ENCODE results near the gene PPP3R2.
"Not testable (repeated sequence)": the region's sequence is repeated elsewhere in the genome, so short reads cannot be mapped to it uniquely, and the experiment has no call there.

PPP3R2 gene

DNA sequence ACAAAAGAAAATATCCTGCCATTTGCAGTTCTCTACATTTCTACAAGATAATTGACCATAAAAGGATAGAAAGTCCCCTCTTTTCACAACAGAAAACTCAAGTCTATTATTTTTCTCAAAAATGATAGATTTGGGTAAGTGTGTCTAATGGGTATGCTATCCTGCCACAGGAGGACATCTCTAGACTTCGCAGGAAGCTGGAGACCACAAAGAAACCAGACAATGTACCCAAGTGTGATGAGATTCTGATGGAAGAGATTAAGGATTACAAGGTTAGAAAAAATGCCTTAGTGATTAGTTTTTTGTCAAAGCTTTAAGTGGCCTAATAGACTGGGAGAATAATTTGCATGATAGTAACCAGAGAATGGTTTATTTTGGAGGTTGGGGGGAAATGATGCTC lies 33.0 kb downstream of the PPP3R2 start:
- DNase-seq, result no peak
- H3K4me1 ChIP-seq (ENCODE audit: insufficient read depth, low read length), result no peaks in the 10 kb centered on the region
- TF ChIP-seq, protein P1, sequence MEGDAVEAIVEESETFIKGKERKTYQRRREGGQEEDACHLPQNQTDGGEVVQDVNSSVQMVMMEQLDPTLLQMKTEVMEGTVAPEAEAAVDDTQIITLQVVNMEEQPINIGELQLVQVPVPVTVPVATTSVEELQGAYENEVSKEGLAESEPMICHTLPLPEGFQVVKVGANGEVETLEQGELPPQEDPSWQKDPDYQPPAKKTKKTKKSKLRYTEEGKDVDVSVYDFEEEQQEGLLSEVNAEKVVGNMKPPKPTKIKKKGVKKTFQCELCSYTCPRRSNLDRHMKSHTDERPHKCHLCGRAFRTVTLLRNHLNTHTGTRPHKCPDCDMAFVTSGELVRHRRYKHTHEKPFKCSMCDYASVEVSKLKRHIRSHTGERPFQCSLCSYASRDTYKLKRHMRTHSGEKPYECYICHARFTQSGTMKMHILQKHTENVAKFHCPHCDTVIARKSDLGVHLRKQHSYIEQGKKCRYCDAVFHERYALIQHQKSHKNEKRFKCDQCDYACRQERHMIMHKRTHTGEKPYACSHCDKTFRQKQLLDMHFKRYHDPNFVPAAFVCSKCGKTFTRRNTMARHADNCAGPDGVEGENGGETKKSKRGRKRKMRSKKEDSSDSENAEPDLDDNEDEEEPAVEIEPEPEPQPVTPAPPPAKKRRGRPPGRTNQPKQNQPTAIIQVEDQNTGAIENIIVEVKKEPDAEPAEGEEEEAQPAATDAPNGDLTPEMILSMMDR (IDR thresholded peaks at IDR 0.05; ENCODE audit: borderline replicate concordance, extremely low read depth, low read length, poor library complexity, severe bottlenecking), result no peak
- no peak for TF ChIP-seq EZH2 (IDR thresholded peaks at IDR 0.05; ENCODE audit: borderline replicate concordance, low read depth, low read length, severe bottlenecking)
- no peak overlapping the region for H3K4me3 ChIP-seq (ENCODE audit: low read depth in 1 of 2, low read length in 2 of 2)
- no peaks in the 10 kb centered on the region for H4K20me1 ChIP-seq (ENCODE audit: insufficient read depth, low read length)
- no peak overlapping the region for H3K27ac ChIP-seq (ENCODE audit: low read length)
- H2AFZ ChIP-seq (ENCODE audit: low read depth, low read length), result no peak overlapping the region
- no peaks in the 10 kb centered on the region for H3K79me2 ChIP-seq (ENCODE audit: insufficient read depth, low read length)
- peak; percentile 55; the same call in 2 of the 3 replicates for ATAC-seq (ENCODE audit: insufficient read depth, low read depth)
- H3K9me3 ChIP-seq (ENCODE audit: insufficient read depth, low read length, severe bottlenecking), result no peaks in the 10 kb centered on the region
- H3K36me3 ChIP-seq (ENCODE audit: insufficient read depth, low read length), result peaks cover 72% of the 10 kb centered on the region
- H3K27me3 ChIP-seq (ENCODE audit: insufficient read depth, low read length, poor library complexity), result no peaks in the 10 kb centered on the region
- no peak overlapping the region for H3K9ac ChIP-seq (ENCODE audit: low read depth, low read length)
- no peak overlapping the region for H3K4me2 ChIP-seq (ENCODE audit: insufficient read depth, low read length)

DNA sequence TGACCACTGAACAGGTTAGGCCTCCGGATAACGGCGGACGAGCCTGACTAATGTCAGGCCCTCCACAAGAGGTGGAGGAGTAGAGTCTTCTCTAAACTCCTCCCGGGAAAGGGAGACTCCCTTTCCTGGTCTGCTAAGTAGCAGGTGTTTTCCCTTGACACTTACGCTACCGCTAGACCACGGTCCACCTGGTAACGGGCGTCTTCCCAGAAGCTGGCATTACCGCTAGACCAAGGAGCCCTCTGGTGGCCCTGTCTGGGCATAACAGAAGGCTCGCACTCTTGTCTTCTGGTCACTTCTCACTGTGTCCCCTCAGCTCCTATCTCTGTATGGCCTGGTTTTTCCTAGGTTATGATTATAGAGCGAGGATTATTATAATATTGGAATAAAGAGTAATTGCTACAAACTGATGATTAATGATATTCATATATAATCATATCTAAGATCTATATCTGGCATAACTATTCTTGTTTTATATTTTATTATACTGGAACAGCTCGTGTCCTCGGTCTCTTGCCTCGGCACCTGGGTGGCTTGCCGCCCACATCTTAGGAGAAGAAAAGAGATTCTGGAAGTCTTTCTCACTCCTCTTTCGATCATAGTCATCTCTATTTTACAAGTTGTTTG lies 45.2 kb downstream of the PPP3R2 start:
- H3K36me3 ChIP-seq (ENCODE audit: insufficient read depth, low read length), result peaks cover 85% of the 10 kb centered on the region
- not testable (repeated sequence) for H3K27me3 ChIP-seq (ENCODE audit: insufficient read depth, low read length, poor library complexity); DNase-seq; H3K4me3 ChIP-seq (ENCODE audit: low read depth in 1 of 2, low read length in 2 of 2); H3K4me2 ChIP-seq (ENCODE audit: insufficient read depth, low read length); H3K9ac ChIP-seq (ENCODE audit: low read depth, low read length); ATAC-seq (ENCODE audit: insufficient read depth, low read depth); H3K79me2 ChIP-seq (ENCODE audit: insufficient read depth, low read length); H2AFZ ChIP-seq (ENCODE audit: low read depth, low read length); H4K20me1 ChIP-seq (ENCODE audit: insufficient read depth, low read length); H3K27ac ChIP-seq (ENCODE audit: low read length); H3K9me3 ChIP-seq (ENCODE audit: insufficient read depth, low read length, severe bottlenecking); H3K4me1 ChIP-seq (ENCODE audit: insufficient read depth, low read length)

DNA sequence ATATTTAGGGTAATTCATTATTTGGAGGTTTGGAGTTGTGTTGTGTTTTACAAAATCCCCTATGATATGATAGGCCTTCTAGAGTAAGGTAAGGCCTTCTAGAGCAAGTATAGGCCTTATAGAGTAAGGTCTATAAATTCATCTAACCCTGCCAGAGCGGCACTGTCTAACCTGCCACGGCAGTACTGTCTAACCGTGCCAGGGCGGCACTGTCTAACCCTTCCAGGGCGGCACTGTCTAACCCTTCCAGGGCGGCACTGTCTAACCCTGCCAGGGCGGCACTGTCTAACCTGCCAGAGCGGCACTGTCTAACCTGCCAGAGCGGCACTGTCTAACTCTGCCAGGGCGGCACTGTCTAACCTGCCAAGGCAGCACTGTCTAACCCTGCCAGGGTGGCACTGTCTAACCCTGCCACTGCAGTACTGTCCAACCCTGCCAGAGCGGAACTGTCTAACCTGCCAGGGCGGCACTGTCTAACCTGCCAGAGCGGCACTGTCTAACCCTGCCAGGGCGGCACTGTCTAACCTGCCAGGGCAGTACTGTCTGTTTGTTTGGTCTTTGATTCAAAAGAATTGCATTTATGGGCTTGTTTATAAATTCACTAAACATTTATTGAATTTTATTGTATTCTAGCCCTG lies 51.6 kb downstream of the PPP3R2 start:
- Histone ChIP-seq H3K27me3 (ENCODE audit: insufficient read depth, low read length, poor library complexity) (no peaks in the 10 kb centered on the region), H3K4me1 (ENCODE audit: insufficient read depth, low read length) (no peaks in the 10 kb centered on the region), H4K20me1 (ENCODE audit: insufficient read depth, low read length) (peaks cover 2% of the 10 kb centered on the region; the same call in 1 of the 2 replicates), H2AFZ (ENCODE audit: low read depth, low read length) (no peak overlapping the region), H3K79me2 (ENCODE audit: insufficient read depth, low read length) (no peaks in the 10 kb centered on the region), H3K9ac (ENCODE audit: low read depth, low read length) (no peak overlapping the region), H3K27ac (ENCODE audit: low read length) (no peak overlapping the region), H3K4me3 (ENCODE audit: low read depth in 1 of 2, low read length in 2 of 2) (no peak overlapping the region), H3K9me3 (ENCODE audit: insufficient read depth, low read length, severe bottlenecking) (no peaks in the 10 kb centered on the region), H3K36me3 (ENCODE audit: insufficient read depth, low read length) (peaks cover 76% of the 10 kb centered on the region), H3K4me2 (ENCODE audit: insufficient read depth, low read length) (no peak overlapping the region)
- ATAC-seq (ENCODE audit: insufficient read depth, low read depth) (no peak), DNase-seq (no peak)
- TF ChIP-seq, protein P1 (IDR thresholded peaks at IDR 0.05; ENCODE audit: borderline replicate concordance, extremely low read depth, low read length, poor library complexity, severe bottlenecking), result no peak
- no peak for TF ChIP-seq EZH2 (IDR thresholded peaks at IDR 0.05; ENCODE audit: borderline replicate concordance, low read depth, low read length, severe bottlenecking)

All from DND-41 (cell line).